ENCODE measurements around the gene HOXC10.

- TF ChIP-seq, protein P1, sequence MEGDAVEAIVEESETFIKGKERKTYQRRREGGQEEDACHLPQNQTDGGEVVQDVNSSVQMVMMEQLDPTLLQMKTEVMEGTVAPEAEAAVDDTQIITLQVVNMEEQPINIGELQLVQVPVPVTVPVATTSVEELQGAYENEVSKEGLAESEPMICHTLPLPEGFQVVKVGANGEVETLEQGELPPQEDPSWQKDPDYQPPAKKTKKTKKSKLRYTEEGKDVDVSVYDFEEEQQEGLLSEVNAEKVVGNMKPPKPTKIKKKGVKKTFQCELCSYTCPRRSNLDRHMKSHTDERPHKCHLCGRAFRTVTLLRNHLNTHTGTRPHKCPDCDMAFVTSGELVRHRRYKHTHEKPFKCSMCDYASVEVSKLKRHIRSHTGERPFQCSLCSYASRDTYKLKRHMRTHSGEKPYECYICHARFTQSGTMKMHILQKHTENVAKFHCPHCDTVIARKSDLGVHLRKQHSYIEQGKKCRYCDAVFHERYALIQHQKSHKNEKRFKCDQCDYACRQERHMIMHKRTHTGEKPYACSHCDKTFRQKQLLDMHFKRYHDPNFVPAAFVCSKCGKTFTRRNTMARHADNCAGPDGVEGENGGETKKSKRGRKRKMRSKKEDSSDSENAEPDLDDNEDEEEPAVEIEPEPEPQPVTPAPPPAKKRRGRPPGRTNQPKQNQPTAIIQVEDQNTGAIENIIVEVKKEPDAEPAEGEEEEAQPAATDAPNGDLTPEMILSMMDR (IDR thresholded peaks at IDR 0.05; ENCODE audit: low read depth, low read length, poor library complexity, severe bottlenecking), result no peak
- no peak for TF ChIP-seq EZH2phosphoT487 (IDR thresholded peaks at IDR 0.05; ENCODE audit: borderline replicate concordance, low read length)
These were observed 14.5 kb upstream of the HOXC10 start for GRCh38 chr12:53970451-53970850.

Measured in DOHH2 (cell line).